HCT116 (cell line): ENCODE measurements around the gene FXYD2. TPM values are rescaled to one million over a fixed set of nuclear protein-coding genes. Genes with fewer than 3 reads are reported as not detected.

Experiments
- ATF3 ChIP-seq: IDR thresholded peaks from 2 replicates; pipeline ENCODE4 v1.6.1; 2012
- CTCF ChIP-seq, 3 experiments: fragments of 200-600 bp in 1 of 3; sonication (generic) in 1 of 3; IDR thresholded peaks in 2 of 3; conservative IDR thresholded peaks in 1 of 3; 2 replicates each; pipeline ENCODE4 v1.5.1; 2012 to 2017; ENCODE audit warnings: low read depth in 2 of 3, low read length in 2 of 3, antibody characterized with exemption in 1 of 3, borderline replicate concordance in 1 of 3, control low read depth in 1 of 3, mild to moderate bottlenecking in 1 of 3, mixed read lengths in 1 of 3, mixed run types in 1 of 3, moderate library complexity in 1 of 3; ENCODE audit not compliant: insufficient read depth in 1 of 3
- ELF1 ChIP-seq: IDR thresholded peaks from 2 replicates; pipeline ENCODE4 v1.6.1; 2012; ENCODE audit warnings: low read depth, borderline replicate concordance
- REST ChIP-seq: IDR thresholded peaks from 2 replicates; pipeline ENCODE4 v1.6.1; 2012; ENCODE audit warnings: low read depth
- TCF7L2 ChIP-seq: IDR thresholded peaks from 2 replicates; pipeline ENCODE4 v1.7.0; 2011; ENCODE audit warnings: borderline replicate concordance, inconsistent platforms; ENCODE audit not compliant: insufficient read depth, insufficient read length; ENCODE audit errors: extremely low read depth
- total RNA-seq: library from RNA; stranded (reverse); gene quantifications from one replicate; pipeline ENCODE4 v1.2.1, GENCODE V29; 2021; ENCODE audit not compliant: unreplicated experiment

Gene FXYD2
- total RNA-seq, 1 experiment from 2014 or later = 0.52 TPM

- TF ChIP-seq CTCF (IDR thresholded peaks at IDR 0.05 in 2 of 3, conservative IDR thresholded peaks at IDR 0.05 in 1 of 3; ENCODE audit: borderline replicate concordance in 1 of 3, insufficient read depth in 1 of 3, low read depth in 2 of 3, low read length in 2 of 3) (no peak), ATF3 (no peak), REST (no peak), ELF1 (no peak), TCF7L2 (no peak)
- TF ChIP-seq, all 23 proteins: peak for 0
These were observed 11.8 kb upstream of the FXYD2 start (continued) for GRCh38 chr11:117836077-117836960.
